ENCODE data around the gene CNTNAP2.

Gene CNTNAP2

DNA sequence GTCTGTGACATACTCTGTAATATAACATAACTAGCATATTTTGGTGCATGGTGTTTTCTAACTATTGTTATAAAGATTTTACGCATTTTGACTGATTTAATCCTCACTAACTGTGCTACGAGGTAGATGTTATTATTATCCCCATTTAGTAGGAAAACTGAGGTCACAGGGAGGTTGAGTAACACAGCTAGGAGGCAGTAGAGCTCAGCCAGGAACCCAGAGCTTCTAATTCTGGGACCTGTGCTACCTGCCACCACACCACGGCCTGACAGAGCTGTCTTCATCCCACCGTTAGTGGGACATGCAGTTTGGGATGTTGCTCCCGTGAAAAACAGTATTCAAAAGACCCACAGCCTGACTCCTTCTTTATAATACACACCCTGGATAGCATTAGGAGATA lies 962.5 kb downstream of the CNTNAP2 start:
- Histone ChIP-seq H3K4me3 (ENCODE audit: low read depth, low read length) (no peak overlapping the region), H3K9me3 (no peaks in the 10 kb centered on the region), H3K4me1 (no peaks in the 10 kb centered on the region), H3K27me3 (no peaks in the 10 kb centered on the region), H3K36me3 (no peaks in the 10 kb centered on the region)
- no peak for DNase-seq
- TF ChIP-seq, protein P1, sequence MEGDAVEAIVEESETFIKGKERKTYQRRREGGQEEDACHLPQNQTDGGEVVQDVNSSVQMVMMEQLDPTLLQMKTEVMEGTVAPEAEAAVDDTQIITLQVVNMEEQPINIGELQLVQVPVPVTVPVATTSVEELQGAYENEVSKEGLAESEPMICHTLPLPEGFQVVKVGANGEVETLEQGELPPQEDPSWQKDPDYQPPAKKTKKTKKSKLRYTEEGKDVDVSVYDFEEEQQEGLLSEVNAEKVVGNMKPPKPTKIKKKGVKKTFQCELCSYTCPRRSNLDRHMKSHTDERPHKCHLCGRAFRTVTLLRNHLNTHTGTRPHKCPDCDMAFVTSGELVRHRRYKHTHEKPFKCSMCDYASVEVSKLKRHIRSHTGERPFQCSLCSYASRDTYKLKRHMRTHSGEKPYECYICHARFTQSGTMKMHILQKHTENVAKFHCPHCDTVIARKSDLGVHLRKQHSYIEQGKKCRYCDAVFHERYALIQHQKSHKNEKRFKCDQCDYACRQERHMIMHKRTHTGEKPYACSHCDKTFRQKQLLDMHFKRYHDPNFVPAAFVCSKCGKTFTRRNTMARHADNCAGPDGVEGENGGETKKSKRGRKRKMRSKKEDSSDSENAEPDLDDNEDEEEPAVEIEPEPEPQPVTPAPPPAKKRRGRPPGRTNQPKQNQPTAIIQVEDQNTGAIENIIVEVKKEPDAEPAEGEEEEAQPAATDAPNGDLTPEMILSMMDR (IDR thresholded peaks at IDR 0.05; ENCODE audit: low read depth, low read length) = 0 out of 2 replicates have a peak, but pooled peaks have one; percentile 5

DNA sequence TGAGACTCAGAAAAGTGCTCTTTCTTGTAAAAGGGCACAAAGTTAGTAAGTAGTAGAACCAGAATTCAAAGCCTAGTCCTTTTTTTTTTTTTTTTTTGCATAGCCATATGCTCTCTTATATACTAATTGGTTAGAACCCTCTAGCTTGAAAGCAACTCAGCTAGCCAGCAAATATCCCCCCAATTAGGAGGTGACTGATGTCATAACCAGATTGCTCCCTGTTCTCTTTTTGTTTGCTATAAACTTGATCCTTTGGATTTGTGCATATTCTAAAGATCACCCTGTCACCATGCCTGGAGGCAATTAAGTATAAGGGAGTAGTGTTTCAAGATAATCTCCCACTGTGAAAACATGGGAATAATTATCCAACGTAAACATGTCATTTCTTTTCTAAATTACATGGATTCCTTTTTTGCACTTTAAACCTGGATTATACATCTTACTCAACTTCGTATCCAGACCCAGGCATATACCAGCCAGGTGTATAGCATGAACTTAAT lies 963.4 kb downstream of the CNTNAP2 start:
- no peak for DNase-seq
- no peaks in the 10 kb centered on the region for H3K36me3 ChIP-seq
- H3K9me3 ChIP-seq = no peaks in the 10 kb centered on the region
- H3K27me3 ChIP-seq = no peaks in the 10 kb centered on the region
- TF ChIP-seq, protein P1 (IDR thresholded peaks at IDR 0.05; ENCODE audit: low read depth, low read length) = no peak
- H3K4me1 ChIP-seq = no peaks in the 10 kb centered on the region
- H3K4me3 ChIP-seq (ENCODE audit: low read depth, low read length) = no peak overlapping the region

DNA sequence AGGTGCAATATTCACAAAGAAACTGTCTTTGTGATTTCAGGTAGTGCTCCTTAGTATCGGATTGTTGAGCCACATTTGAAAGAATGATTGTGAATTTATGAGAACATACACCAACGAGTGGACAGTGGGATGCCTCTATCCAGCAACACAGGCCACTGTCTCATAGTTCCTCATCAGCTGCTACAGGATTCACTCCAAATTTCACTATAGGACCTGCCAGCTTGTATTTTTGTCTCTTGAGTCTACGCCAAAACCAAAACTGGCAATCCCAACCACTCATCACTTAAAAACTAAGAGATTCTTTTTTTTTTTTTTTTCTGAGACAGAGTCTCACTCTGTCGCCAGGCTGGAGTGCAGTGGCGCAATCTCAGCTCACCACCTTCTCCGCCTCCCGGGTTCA lies 964.5 kb downstream of the CNTNAP2 start:
- H3K4me3 ChIP-seq (ENCODE audit: low read depth, low read length) = no peak overlapping the region
- H3K36me3 ChIP-seq = no peaks in the 10 kb centered on the region
- no peak for DNase-seq
- no peaks in the 10 kb centered on the region for H3K4me1 ChIP-seq
- H3K27me3 ChIP-seq = no peaks in the 10 kb centered on the region
- H3K9me3 ChIP-seq = no peaks in the 10 kb centered on the region
- TF ChIP-seq, protein P1 (IDR thresholded peaks at IDR 0.05; ENCODE audit: low read depth, low read length) = no peak

DNA sequence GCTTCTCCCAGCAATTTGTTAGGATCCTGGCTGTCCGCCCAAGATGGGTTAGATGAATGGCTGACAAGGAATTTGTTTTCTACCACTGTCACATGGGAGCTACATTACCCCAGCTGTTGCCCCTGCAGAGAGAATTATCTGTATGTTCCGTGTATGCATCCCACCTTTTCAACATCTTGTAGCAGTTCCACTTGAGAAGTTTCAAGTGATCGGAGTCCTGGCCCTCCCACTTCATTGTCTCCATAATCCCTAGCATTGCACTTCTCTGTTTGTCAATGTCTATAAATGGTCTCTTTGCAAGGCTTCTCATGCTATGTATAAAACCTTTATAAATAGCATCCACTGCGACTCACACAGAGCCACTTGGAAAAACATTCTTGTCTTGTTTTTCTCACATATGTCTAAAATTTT lies 972.5 kb downstream of the CNTNAP2 start:
- Histone ChIP-seq H3K4me3 (ENCODE audit: low read depth, low read length) (no peak overlapping the region), H3K9me3 (no peaks in the 10 kb centered on the region), H3K27me3 (no peaks in the 10 kb centered on the region), H3K36me3 (no peaks in the 10 kb centered on the region), H3K4me1 (no peaks in the 10 kb centered on the region)
- no peak for DNase-seq
- TF ChIP-seq, protein P1 (IDR thresholded peaks at IDR 0.05; ENCODE audit: low read depth, low read length) = no peak

DNA sequence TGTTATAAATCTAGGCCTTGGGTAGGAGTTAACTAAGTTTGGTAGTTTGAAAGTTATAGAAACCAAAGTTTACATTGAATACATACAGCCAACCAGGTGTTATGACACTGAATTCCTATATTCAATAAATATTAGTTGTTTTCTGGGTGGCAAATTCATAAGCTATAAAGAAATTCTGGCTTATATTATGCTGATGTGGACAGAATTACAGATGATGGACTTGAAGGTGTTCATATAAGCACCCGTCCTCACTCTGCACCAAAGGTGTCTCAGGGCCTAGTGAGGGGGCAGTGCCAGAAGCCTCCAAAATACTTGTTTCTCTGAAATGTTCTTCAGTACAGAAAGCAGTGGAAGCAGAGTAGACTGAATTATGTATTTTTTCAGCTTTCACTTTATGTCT lies 973.0 kb downstream of the CNTNAP2 start:
- no peaks in the 10 kb centered on the region for H3K4me1 ChIP-seq
- H3K27me3 ChIP-seq = no peaks in the 10 kb centered on the region
- TF ChIP-seq, protein P1 (IDR thresholded peaks at IDR 0.05; ENCODE audit: low read depth, low read length) = no peak
- H3K36me3 ChIP-seq = no peaks in the 10 kb centered on the region
- no peak for DNase-seq
- no peak overlapping the region for H3K4me3 ChIP-seq (ENCODE audit: low read depth, low read length)
- H3K9me3 ChIP-seq = no peaks in the 10 kb centered on the region

DNA sequence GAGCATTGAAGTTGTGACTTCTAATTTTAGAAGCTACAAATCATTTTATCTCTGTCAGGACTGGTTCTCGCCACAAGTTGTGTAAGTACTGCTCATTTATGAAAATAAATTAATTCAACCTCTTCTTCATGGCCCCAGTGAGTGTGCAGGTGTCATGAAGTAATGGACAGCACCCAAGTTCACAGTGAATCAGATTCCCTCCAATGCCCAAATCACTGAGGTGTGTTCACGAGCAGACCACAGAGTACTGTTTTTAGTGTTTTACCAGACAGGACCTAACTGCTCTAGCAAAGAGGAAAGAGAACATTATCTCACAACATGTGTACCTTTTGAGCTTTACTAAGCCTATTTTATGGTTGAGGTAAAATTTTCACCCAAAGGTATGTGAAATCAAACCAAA lies 980.0 kb downstream of the CNTNAP2 start:
- H3K4me1 ChIP-seq = no peaks in the 10 kb centered on the region
- no peaks in the 10 kb centered on the region for H3K27me3 ChIP-seq
- H3K4me3 ChIP-seq (ENCODE audit: low read depth, low read length) = no peak overlapping the region
- no peaks in the 10 kb centered on the region for H3K36me3 ChIP-seq
- DNase-seq = no peak
- no peaks in the 10 kb centered on the region for H3K9me3 ChIP-seq
- TF ChIP-seq, protein P1 (IDR thresholded peaks at IDR 0.05; ENCODE audit: low read depth, low read length) = no peak
